MCF 10A (cell line): ENCODE results near the gene PSMC6. TPM values are rescaled to one million over a fixed set of nuclear protein-coding genes. Genes with fewer than 3 reads are reported as not detected.
A peak's percentile ranks its signal among the peaks of the same experiment; 100 is the strongest.
"Not testable (repeated sequence)": the region's sequence is repeated elsewhere in the genome, so short reads cannot be mapped to it uniquely, and the experiment has no call there.

ENCODE experiments used
- BruUV-seq: library from RNA; stranded (reverse); fragments of 400-500 nt; replicated peaks from 2 replicates; lab custom pipeline; 2021; lab: Mats Ljungman, UMichigan
- CTCF ChIA-PET: fragments of 300-600 bp; sonication (Branson Sonifier 250); formaldehyde crosslinking; extraction: SDS; loops from one replicate; lab custom pipeline; 2021; ENCODE audit warnings: antibody characterized with exemption, inconsistent platforms; lab: Yijun Ruan, JAX
- POLR2A ChIA-PET: fragments of 300-600, 350-650 bp; sonication (Branson Sonifier 250); formaldehyde crosslinking; extraction: SDS; loops from one replicate; lab custom pipeline; 2020; ENCODE audit warnings: antibody characterized with exemption, inconsistent platforms; lab: Yijun Ruan, JAX
- DNase-seq: peaks from one replicate; pipeline ENCODE4 v3.0.0-alpha.2; 2018; ENCODE audit not compliant: unreplicated experiment
- H3K27ac Mint-ChIP-seq: one replicate; pipeline ENCODE4 v1.8.0; 2022; ENCODE audit warnings: mild to moderate bottlenecking, low read depth, mixed read lengths; ENCODE audit not compliant: unreplicated experiment
- H3K27me3 Mint-ChIP-seq: one replicate; pipeline ENCODE4 v1.8.0; 2022; ENCODE audit warnings: mixed read lengths; ENCODE audit not compliant: insufficient read depth, unreplicated experiment
- H3K36me3 Mint-ChIP-seq: one replicate; pipeline ENCODE4 v1.8.0; 2022; ENCODE audit warnings: mild to moderate bottlenecking, moderate library complexity, mixed read lengths; ENCODE audit not compliant: insufficient read depth, unreplicated experiment
- H3K4me1 Mint-ChIP-seq: one replicate; pipeline ENCODE4 v1.8.0; 2022; ENCODE audit warnings: mixed read lengths; ENCODE audit not compliant: insufficient read depth, unreplicated experiment
- H3K4me3 Mint-ChIP-seq: one replicate; pipeline ENCODE4 v1.8.0; 2022; ENCODE audit warnings: mild to moderate bottlenecking, moderate library complexity, mixed read lengths; ENCODE audit not compliant: unreplicated experiment
- H3K9me3 Mint-ChIP-seq: one replicate; pipeline ENCODE4 v1.8.0; 2022; ENCODE audit warnings: mixed read lengths; ENCODE audit not compliant: unreplicated experiment
- CTCF ChIP-seq: fragments of 200-600 bp; IDR thresholded peaks from one replicate; pipeline ENCODE4 v1.8.0; 2022; ENCODE audit warnings: antibody characterized with exemption, mild to moderate bottlenecking; ENCODE audit not compliant: unreplicated experiment
- intact Hi-C: fragments of 100-400 bp; cut with micrococcal nuclease; formaldehyde crosslinking; loops from 2 replicates; pipeline ENCODE4 v1.14.1; 2022
- total RNA-seq: library from RNA; stranded (reverse); gene quantifications from 2 replicates; pipeline ENCODE4 v1.2.3, GENCODE V29; 2022

The PSMC6 gene
- total RNA-seq, 1 experiment from 2014 or later: 90.0 TPM

- no TSS peak for BruUV-seq
- no peak overlapping the region for H3K4me3 Mint-ChIP-seq
- intact Hi-C loops: no loop called here
- TF ChIP-seq CTCF: no peak
- no peaks in the 10 kb centered on the region for H3K27me3 Mint-ChIP-seq
- DNase-seq: no peak
- H3K4me1 Mint-ChIP-seq: no peaks in the 10 kb centered on the region
- ChIA-PET POLR2A (no interaction called here), CTCF (interaction anchor here (0.6 to 0.7 kb wide), 3 partner anchors 9 to 1566 kb away, joined by 3 to 4 read pairs (median 3); no protein-coding TSS in a partner anchor)
- H3K9me3 Mint-ChIP-seq: no peaks in the 10 kb centered on the region
- peaks cover 21% of the 10 kb centered on the region for H3K36me3 Mint-ChIP-seq
- peak overlapping the region; percentile 46 for H3K27ac Mint-ChIP-seq
Observed at GRCh38 chr14:52755607-52756316, 48.8 kb downstream of the PSMC6 start.

GRCh38 chr14:52759145-52759544 is 52.1 kb downstream of the PSMC6 start:
- no peak for TF ChIP-seq CTCF
- Mint-ChIP-seq H3K4me1 (no peaks in the 10 kb centered on the region), H3K36me3 (peaks cover 36% of the 10 kb centered on the region), H3K27ac (no peak overlapping the region), H3K27me3 (no peaks in the 10 kb centered on the region), H3K9me3 (no peaks in the 10 kb centered on the region), H3K4me3 (no peak overlapping the region)
- intact Hi-C loops: no loop called here
- POLR2A ChIA-PET: no interaction called here
- no TSS peak for BruUV-seq
- DNase-seq: no peak
- CTCF ChIA-PET: no interaction called here

- POLR2A ChIA-PET, DNase-seq, H3K4me1 Mint-ChIP-seq, H3K27ac Mint-ChIP-seq, intact Hi-C loops, H3K27me3 Mint-ChIP-seq, H3K4me3 Mint-ChIP-seq, BruUV-seq, H3K9me3 Mint-ChIP-seq: not testable (repeated sequence)
- CTCF ChIA-PET: interaction anchor here (0.7 kb wide), 1 partner anchor 290 kb away, joined by 3 read pairs; no protein-coding TSS in a partner anchor
- peaks cover 63% of the 10 kb centered on the region for H3K36me3 Mint-ChIP-seq
Observed at GRCh38 chr14:52762923-52763322, 55.9 kb downstream of the PSMC6 start.

DNA sequence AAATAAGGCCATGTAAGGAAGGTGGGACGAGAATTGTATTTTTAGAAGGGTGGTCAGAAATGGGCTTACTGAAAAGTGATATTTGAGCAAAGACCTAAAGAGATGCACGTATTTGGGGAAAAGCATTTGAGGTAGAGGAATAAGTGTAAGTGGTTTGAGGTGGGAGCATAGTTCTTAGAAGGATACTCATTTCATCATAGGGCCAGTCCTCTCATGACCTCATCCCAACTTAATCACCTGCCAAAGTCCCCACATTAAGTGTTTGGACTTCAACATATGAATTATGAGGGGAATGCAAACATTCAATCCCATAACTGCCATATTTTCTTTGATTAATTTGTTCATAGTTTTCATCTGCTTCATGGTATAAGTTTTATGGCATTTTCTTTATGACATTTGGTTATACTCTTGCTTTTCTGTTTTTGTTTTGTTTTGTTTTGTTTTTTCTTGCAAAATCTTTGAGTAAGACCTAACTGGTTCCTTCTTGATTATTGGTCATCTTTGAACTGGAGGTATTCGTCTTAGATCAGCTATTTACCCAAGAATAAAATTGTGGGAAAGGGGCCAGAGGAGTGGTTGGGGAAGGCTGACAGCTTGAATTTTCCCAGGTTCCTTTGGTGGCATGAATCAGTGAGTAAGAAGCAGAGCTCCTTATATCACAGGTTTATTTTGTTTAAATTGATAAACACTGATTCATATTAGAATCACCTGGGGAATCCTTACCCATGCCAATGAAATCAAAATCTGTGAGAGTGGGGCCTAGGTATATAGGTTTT is 60.2 kb downstream of the PSMC6 start:
- peaks cover 57% of the 10 kb centered on the region for H3K36me3 Mint-ChIP-seq
- no peak for TF ChIP-seq CTCF
- POLR2A ChIA-PET: interaction anchor here (0.7 kb wide), 1 partner anchor 38 kb away, joined by 3 read pairs; no protein-coding TSS in a partner anchor
- H3K9me3 Mint-ChIP-seq: no peaks in the 10 kb centered on the region
- BruUV-seq: no TSS peak
- intact Hi-C loops: no loop called here
- H3K27me3 Mint-ChIP-seq: no peaks in the 10 kb centered on the region
- peaks cover 9% of the 10 kb centered on the region for H3K4me1 Mint-ChIP-seq
- no peak overlapping the region for H3K4me3 Mint-ChIP-seq
- CTCF ChIA-PET: no interaction called here
- no peak overlapping the region for H3K27ac Mint-ChIP-seq
- no peak for DNase-seq
